ENCODE results near the gene DLAT. TPM values are rescaled to one million over a fixed set of nuclear protein-coding genes. Genes with fewer than 3 reads are reported as not detected.
"Not testable (repeated sequence)": the region's sequence is repeated elsewhere in the genome, so short reads cannot be mapped to it uniquely, and the experiment has no call there.

Gene DLAT
- total RNA-seq, 2 experiments from 2014 or later = 10.7 to 10.8 TPM

- peak; percentile 31 for ATAC-seq (ENCODE audit: poor library complexity)
- Histone ChIP-seq H3K36me3 (ENCODE audit: insufficient read depth, low read length) (peaks cover 10% of the 10 kb centered on the region), H3K9me3 (ENCODE audit: control insufficient read depth in 1 of 2, insufficient read depth in 1 of 2, low read length in 2 of 2) (no peaks in the 10 kb centered on the region), H3K27me3 (ENCODE audit: control insufficient read depth in 1 of 2, insufficient read depth in 2 of 2, low read length in 2 of 2) (no peaks in the 10 kb centered on the region), H3K4me3 (ENCODE audit: low read length) (peak overlapping the region; percentile 85), H3K4me1 (ENCODE audit: insufficient read depth, low read length) (peaks cover 10% of the 10 kb centered on the region), H3K27ac (ENCODE audit: low read depth in 1 of 2, low read length in 2 of 2) (peak overlapping the region; percentile 78 to 84)
- peak overlapping the region; percentile 98 for H3K27ac Mint-ChIP-seq
- TF ChIP-seq CTCF (IDR thresholded peaks at IDR 0.05) = no peak
- intact Hi-C loops (cut with DNase I, micrococcal nuclease) = loop anchor here (1.0 to 5.0 kb wide), 4 partner anchors 63 to 145 kb away; partner anchors contain the start of genes CFAP68 (in 1 of the 2), DIXDC1 (in 1 of the 2), FDXACB1 (in 1 of the 2) and SDHD (in 1 of the 2)
- H3K27me3 Mint-ChIP-seq = no peaks in the 10 kb centered on the region
- H3K9me3 Mint-ChIP-seq = no peaks in the 10 kb centered on the region
- POLR2A ChIA-PET = interaction anchor here (0.6 to 2.1 kb wide), 3 partner anchors 33 to 153 kb away, joined by 3 to 8 read pairs (median 3); partner anchors contain the start of gene ALG9
- CTCF ChIA-PET = no interaction called here
- peaks cover 33% of the 10 kb centered on the region for H3K36me3 Mint-ChIP-seq (ENCODE audit: low read depth)
- peak in 4 of 14 experiments; percentile 17 to 45 (median 41) for DNase-seq
- H3K4me3 Mint-ChIP-seq = peak overlapping the region; percentile 100
- peaks cover 43% of the 10 kb centered on the region for H3K4me1 Mint-ChIP-seq (ENCODE audit: low read depth)
Observed at GRCh38 chr11:112024178-112024772, 933 bp upstream of the DLAT start.

DNA sequence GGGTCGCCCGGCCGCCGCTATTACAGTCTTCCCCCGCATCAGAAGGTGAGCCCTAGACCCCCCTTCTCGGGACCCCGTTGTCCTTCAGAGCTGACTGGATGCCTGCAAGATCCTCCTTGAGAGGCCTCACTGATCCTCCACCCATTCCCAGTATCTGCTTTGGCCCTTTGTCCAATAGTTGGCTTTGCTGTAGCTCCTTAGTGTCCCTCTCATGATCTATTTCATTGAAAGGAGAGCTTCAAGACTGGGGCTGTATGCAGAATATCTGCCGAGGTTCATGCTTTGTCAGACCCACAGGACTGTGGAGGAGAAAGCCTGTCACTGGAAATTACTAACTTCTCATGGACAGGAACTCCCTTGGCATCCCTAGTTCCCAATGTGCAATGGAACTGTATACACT lies 499 bp downstream of the DLAT start:
- Histone ChIP-seq H3K36me3 (ENCODE audit: insufficient read depth, low read length) (peaks cover 15% of the 10 kb centered on the region), H3K4me1 (ENCODE audit: insufficient read depth, low read length) (peaks cover 10% of the 10 kb centered on the region), H3K4me3 (ENCODE audit: low read length) (peak overlapping the region; percentile 85), H3K27me3 (ENCODE audit: control insufficient read depth in 1 of 2, insufficient read depth in 2 of 2, low read length in 2 of 2) (no peaks in the 10 kb centered on the region), H3K27ac (ENCODE audit: low read depth in 1 of 2, low read length in 2 of 2) (peak overlapping the region; percentile 78 to 84), H3K9me3 (ENCODE audit: control insufficient read depth in 1 of 2, insufficient read depth in 1 of 2, low read length in 2 of 2) (no peaks in the 10 kb centered on the region)
- no peak for TF ChIP-seq CTCF (IDR thresholded peaks at IDR 0.05)
- Mint-ChIP-seq H3K9me3 (no peaks in the 10 kb centered on the region), H3K27me3 (no peaks in the 10 kb centered on the region), H3K4me1 (ENCODE audit: low read depth) (peaks cover 43% of the 10 kb centered on the region), H3K36me3 (ENCODE audit: low read depth) (peaks cover 47% of the 10 kb centered on the region), H3K27ac (peak overlapping the region; percentile 98), H3K4me3 (peak overlapping the region; percentile 100)
- CTCF ChIA-PET = interaction anchor here (0.6 kb wide), 1 partner anchor 54 kb away, joined by 3 read pairs; no protein-coding TSS in a partner anchor
- peak in 2 of 14 experiments; percentile 3 to 4 for DNase-seq
- intact Hi-C loops (cut with DNase I, micrococcal nuclease) = loop anchor here (1.0 to 5.0 kb wide), 6 partner anchors 47 to 147 kb away; partner anchors contain the start of genes NKAPD1 (in 2 of the 2), PIH1D2 (in 2 of the 2), SDHD (in 2 of the 2) and TIMM8B (in 2 of the 2)
- no peak for ATAC-seq (ENCODE audit: poor library complexity)
- POLR2A ChIA-PET = interaction anchor here (0.7 to 0.8 kb wide), 3 partner anchors 14 to 99 kb away, joined by 3 read pairs; no protein-coding TSS in a partner anchor

DNA sequence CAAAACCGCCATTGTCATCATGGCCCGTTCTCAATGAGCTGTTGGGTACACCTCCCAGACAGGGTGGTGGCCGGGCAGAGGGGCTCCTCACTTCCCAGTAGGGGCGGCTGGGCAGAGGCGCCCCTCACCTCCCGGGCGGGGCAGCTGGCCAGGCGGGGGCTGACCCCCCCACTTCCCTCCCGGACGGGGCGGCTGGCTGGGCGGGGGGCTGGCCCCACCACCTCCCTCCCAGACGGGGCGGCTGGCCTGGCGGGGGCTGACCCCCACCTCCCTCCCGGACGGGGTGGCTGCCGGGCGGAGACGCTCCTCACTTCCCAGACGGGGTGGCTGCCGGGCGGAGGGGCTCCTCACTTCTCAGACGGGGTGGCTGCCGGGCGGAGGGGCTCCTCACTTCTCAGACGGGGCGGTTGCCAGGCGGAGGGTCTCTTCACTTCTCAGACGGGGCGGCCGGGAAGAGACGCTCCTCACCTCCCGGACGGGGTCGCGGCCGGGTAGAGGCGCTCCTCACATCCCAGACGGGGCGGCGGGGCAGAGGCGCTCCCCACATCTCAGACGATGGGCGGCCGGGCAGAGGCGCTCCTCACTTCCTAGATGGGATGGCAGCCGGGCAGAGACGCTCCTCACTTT lies 1.7 kb downstream of the DLAT start:
- H3K4me3 Mint-ChIP-seq; H3K9me3 ChIP-seq (ENCODE audit: control insufficient read depth in 1 of 2, insufficient read depth in 1 of 2, low read length in 2 of 2); H3K27me3 ChIP-seq (ENCODE audit: control insufficient read depth in 1 of 2, insufficient read depth in 2 of 2, low read length in 2 of 2); H3K4me3 ChIP-seq (ENCODE audit: low read length); H3K9me3 Mint-ChIP-seq; CTCF ChIA-PET; H3K27ac Mint-ChIP-seq; H3K27ac ChIP-seq (ENCODE audit: low read depth in 1 of 2, low read length in 2 of 2); DNase-seq; POLR2A ChIA-PET; H3K27me3 Mint-ChIP-seq; ATAC-seq (ENCODE audit: poor library complexity): not testable (repeated sequence)
- H3K4me1 Mint-ChIP-seq (ENCODE audit: low read depth) = peaks cover 43% of the 10 kb centered on the region
- intact Hi-C loops (cut with DNase I, micrococcal nuclease) = loop anchor here in 1 of 2 experiments (5.0 kb wide), 3 partner anchors 45 to 145 kb away; partner anchors contain the start of genes NKAPD1, PIH1D2, SDHD and TIMM8B
- Histone ChIP-seq H3K36me3 (ENCODE audit: insufficient read depth, low read length) (peaks cover 24% of the 10 kb centered on the region), H3K4me1 (ENCODE audit: insufficient read depth, low read length) (peaks cover 10% of the 10 kb centered on the region)
- peaks cover 52% of the 10 kb centered on the region for H3K36me3 Mint-ChIP-seq (ENCODE audit: low read depth)

Measured in CD4-positive, alpha-beta T cell (primary cell).